Muscle of back (tissue), 13 donors: ENCODE data around the gene MITF. TPM values are rescaled to one million over a fixed set of nuclear protein-coding genes. Genes with fewer than 3 reads are reported as not detected.

Experiments used
- DNase-seq, 3 donors: peaks; one replicate each; pipeline versions ENCODE4 v3.0.0 to v3.0.0-alpha.2; 2013
- long read RNA-seq, 9 donors: transcript quantifications; one replicate each; lab custom pipeline, GENCODE V29; 2026
- polyA plus RNA-seq, 10 donors: library from polyadenylated mRNA; unstranded; fragments of 120-200 nt; gene quantifications; one replicate each; pipeline ENCODE4 v1.2.1, GENCODE V29; 2013; ENCODE audit not compliant: insufficient read length in 10 of 10

Gene MITF, protein sequence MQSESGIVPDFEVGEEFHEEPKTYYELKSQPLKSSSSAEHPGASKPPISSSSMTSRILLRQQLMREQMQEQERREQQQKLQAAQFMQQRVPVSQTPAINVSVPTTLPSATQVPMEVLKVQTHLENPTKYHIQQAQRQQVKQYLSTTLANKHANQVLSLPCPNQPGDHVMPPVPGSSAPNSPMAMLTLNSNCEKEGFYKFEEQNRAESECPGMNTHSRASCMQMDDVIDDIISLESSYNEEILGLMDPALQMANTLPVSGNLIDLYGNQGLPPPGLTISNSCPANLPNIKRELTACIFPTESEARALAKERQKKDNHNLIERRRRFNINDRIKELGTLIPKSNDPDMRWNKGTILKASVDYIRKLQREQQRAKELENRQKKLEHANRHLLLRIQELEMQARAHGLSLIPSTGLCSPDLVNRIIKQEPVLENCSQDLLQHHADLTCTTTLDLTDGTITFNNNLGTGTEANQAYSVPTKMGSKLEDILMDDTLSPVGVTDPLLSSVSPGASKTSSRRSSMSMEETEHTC
- polyA plus RNA-seq = 10 to 100 TPM in 1 of 10 donors, 1 to 10 TPM in 9; 4.2 to 14.9 (median 6.2) TPM
- long read RNA-seq, donor 1, full-length matches to known transcripts = 1 of 1 reads
- long read RNA-seq, donor 1, partial matches to known transcripts = 0 of 1 reads
- long read RNA-seq, donor 1, other reads (novel, unspliced or antisense) = 0 of 1 reads
- long read RNA-seq, donor 2, full-length matches to known transcripts = 1 of 1 reads
- long read RNA-seq, donor 2, partial matches to known transcripts = 0 of 1 reads
- long read RNA-seq, donor 2, other reads (novel, unspliced or antisense) = 0 of 1 reads
- long read RNA-seq, donor 3 = 0 reads
- long read RNA-seq, donor 4 = 0 reads
- long read RNA-seq, donor 5 = 0 reads
- long read RNA-seq, donor 6, full-length matches to known transcripts = 4 of 4 reads
- long read RNA-seq, donor 6, partial matches to known transcripts = 0 of 4 reads
- long read RNA-seq, donor 6, other reads (novel, unspliced or antisense) = 0 of 4 reads
- long read RNA-seq, donor 7, full-length matches to known transcripts = 1 of 1 reads
- long read RNA-seq, donor 7, partial matches to known transcripts = 0 of 1 reads
- long read RNA-seq, donor 7, other reads (novel, unspliced or antisense) = 0 of 1 reads
- long read RNA-seq, donor 8 = 0 reads
- long read RNA-seq, donor 9 = 0 reads

DNA sequence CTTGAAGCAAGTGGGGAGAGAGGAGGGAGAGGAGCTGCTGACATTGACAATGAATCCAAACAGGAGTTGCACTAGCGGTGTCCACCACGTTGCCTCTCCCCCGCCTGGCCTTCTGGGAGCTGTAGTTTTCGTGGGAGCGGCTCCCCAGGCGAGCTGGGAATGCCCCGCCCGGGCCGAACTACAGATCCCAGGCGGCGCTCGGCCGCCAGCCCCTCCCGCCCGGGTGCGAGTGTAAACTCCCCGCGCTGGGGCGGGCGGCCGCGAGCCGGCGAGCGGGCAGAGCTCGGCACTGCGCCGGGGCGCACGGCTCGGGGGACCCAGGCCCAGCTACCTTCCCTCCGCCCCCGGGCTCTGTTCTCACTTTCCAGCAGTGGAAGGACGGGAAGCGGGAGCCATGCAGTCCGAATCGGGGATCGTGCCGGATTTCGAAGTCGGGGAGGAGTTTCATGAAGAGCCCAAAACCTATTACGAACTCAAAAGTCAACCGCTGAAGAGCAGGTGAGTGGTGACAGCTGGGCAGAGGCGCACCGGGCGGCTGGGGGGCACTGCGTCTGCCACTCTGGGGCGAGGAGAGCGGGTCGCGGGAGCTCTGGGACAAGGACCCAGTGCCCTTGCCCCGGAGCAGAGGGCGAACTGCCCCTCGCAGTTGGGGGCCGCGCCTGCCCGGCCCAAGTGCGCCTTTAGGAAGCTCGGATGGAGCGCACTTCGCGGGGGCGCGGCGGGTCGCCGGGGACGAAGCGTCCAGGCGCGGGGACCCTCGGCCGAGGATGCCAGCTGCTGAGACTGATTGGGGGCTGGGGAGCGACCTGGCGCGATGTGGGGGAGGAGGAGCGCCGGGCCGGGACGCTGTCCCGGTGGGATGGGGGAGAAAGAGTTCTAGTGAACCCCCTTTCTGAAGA is at the start of gene MITF:
TSS of gene MITF (plus strand) at position 261 of the 899 bp plus-strand sequence. CDS start at position 395, 134 bp downstream.
- DNase-seq = peak; percentile 92 to 97 (median 95)

DNA sequence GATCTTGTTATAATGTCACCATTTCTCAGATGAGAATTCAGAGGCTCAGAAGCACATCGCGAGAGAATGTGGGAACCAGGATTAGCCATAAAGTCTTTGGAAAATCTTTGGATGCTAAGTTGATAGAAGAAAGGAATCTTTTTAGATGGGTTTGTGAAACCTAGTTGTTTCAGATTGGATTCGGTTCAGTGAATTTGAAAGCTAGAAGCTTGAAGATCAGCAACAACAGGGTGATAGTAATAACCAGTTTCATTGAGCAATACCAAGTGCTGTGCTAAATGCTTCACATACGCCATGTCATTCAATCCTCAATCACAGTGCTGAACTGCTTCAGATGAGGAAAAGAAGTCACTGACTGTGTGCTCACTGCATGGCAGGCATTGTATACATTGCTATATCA is 47.4 kb upstream of the MITF start:
- no peak for DNase-seq

DNA sequence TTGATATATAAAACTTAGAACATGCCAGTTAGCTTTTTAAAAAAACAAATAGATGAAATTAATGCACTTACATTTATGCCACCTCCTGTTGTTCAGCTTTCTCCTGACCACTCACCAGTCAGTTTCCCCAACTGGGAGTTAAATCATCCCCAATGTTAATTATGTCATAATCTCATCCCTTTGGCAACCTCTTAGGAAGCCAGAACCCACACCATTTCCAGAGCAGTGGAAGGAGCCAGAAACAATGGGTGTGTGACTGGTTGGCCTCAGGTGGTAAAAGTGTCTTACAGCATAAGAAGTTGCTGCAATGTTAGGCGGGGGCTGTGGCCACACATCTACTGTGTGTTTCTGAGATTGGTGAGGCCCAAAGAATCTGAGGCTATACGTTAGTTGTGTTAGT is 46.5 kb upstream of the MITF start:
- DNase-seq = no peak

DNA sequence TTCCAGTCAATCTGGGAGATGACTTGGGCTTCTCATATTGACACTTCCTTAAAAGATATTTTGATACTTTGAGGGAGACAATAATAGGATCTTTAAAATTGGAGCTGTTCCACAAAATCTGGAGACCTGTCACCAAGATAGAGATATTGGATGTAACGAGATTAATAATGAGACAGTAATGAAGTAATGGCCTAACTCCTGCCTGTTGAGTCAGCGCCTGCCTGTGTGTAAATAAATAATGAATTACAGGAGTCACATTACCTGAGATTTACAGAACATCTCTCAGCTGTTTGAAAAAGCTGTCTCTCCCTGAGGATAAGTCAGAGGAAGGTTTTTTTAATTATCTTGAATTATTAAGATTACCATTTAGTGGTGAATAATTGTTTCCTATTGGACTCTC is 43.8 kb upstream of the MITF start:
- no peak for DNase-seq

DNA sequence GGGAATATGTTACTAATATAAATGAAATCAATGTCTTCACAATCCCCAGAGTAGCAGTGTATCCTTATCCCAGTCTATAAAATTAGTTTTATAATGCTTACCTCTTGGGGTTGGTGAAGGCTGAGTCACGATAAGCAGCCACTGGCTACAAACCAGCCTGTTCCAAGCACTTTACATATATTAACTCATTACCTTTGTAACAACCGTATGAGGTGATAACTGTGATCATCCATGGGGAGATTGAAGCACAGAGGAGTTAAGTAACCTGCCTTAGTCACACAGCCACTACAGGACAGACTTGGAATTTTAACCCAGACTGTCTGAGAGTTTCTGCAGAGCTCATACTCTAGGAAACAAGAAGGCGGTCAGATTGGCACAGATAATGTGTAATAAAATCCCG is 43.3 kb upstream of the MITF start:
- DNase-seq = no peak

DNA sequence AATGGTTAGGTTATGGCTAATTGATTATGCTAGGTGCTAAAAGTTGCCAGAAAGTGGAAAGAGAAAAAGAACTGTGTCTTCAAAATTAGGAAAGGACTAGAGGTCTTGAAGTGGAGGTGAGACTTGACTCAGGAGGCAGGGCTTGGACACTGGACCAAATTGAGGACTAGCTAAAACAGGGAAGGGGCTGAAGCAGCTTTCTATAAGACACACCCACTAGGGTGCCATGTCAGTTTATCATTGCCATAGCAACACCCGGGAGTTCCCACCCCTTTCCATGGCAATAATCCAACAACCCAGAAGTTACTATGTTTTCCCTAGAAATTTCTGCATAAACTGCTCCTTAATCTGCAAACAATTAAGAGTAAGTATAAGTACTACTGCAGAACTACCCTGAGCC is 42.9 kb upstream of the MITF start:
- no peak for DNase-seq

DNA sequence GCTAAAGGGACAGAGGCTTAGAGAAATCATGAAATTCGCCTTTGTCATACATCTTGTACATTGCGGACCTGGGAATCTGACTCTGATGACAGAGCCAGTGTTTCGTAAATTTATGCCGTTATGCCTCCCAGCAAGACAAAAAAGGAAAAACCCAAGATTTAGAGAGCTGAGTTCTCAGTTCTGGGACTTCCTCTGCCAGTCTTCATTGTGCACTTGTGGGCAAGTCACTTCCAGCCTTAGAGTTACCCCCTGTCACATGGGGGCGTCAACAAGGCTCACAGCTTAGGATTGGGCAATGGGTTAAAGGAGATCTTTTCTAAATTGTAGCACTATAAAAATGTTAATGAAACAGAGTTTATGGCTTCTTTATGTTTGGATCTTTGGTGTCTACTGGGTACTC is 41.9 kb upstream of the MITF start:
- DNase-seq = no peak

DNA sequence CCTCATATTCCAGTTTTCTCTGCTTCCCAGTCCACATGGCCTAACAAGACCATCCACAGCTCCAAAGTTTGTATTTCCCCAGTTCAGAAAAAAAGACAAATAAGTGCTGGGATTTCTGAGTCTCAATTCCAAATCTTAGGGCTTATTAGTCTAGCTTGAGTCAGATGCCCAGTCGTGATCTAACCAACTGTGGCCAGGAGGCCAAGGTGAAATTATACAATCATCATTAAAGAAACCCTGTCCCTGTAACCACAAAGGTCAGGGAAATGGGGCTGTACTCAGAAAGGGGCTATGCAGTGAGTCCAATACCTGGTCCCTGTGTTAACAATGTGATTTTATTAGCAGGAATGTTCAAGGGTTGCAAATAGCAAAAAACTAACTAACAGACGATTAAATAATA is 40.5 kb upstream of the MITF start:
- DNase-seq = no peak

DNA sequence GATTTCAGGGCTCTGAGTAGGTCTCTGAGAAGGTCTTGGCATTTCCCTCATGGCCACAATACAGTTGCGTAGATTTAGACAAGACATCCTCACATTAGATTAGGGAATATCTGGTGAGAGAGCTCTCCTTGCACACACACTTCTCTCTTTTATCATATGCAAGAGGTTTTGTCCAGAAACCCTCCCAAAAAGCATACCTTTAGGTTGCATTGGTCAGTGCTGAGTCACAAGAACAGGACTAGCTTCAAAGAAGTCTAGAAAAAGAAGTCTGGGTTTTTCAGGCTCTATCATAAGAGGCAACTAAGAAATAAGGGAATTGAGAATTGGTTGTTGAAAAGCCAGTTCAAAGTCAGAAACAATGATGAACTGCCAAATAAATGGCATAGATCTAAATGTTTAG is 40.1 kb upstream of the MITF start:
- no peak for DNase-seq

DNA sequence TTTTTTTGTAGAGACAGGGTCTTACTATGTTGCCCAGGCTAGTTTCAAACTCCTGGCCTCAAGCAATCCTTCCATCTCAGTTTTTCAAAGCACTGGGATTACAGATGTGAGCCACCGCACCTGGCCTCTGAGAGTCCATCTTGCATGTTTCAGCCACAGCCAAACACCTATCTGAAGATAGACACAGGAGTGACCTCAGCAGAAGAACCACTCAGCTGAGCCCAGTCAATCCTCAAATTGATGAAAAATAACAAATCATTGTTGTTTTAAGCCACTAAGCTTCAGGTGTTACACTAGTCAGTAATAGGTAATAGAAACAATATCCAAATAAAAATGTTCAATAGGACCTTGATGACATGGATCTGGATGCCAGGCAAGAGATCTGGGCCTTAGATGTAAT is 38.3 kb upstream of the MITF start:
- no peak for DNase-seq

DNA sequence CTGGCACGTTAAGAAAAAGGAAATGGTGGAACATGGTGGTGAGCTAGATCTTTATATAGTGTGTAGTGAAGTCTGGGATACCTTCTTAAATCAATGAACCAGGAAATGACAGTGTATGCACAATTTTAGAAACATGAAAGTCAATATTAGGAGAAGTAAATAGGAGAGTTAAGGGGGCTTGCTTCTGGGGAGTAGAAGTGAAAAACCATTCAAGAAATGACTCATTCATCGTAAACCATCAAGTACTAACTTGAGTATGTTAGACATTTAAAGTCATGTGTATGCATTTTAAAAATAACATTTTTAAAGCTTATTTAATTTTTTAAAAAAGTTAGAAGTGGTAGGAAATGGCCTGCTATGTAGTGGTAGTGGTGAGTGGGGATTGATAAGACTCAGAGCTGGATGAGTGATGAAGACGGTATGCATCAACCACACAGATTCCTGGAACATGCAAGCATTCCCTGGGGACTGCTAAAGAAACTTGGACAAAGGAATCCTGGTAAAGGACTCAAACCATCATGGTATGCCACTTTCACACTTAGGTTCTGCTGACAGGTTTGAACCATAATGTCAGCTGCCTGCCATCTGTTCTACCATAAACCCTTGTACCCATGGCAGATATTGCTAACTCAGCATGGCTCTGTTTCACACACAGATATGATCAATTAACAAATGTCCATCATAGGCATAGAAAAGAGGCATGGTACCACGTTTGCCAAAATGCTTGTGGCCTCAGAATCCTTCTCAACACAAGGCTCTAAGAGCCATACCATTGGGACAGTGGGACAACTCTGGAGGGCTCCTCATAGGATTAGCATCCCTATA is 28.9 kb upstream of the MITF start:
- peak in 1 of 3 donors; percentile 69 for DNase-seq

DNA sequence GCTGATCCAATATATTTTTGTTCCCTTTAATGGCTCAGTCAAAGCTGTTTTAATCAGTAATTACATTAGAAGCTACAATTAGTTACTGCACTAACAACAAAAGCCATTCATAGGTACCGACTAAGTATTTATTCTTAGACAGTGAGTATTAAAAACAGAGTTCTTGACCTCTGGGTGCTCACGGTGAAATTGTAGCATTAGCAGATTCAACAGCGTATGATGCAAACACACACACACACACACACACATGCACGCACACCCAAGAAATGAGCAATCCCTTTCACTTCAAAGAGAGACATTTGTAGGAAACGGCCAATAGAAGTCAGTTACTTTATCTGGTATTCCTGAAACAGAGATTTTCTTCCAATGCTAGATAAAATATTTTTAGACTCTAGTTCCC is 27.0 kb upstream of the MITF start:
- DNase-seq = no peak

DNA sequence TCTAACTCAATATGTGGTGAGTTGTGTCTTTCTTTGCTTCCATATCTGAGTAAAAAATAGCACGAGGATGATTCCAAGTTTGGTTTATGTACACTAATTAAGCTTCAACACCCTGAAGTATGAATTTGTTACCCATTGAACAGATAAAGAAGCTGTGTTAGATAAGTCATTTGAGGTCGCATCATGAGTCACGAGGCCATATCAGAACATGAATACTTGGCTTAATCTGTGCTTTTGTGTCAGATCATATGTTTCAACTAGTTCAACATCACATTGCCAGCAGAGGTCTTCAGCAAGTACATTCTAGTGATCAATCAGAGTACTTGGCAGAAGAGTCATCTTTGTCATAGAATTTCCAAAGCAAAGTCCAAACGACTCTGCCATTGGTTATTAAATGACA is 26.3 kb upstream of the MITF start:
- DNase-seq = peak in 2 of 3 donors; percentile 13 to 15

DNA sequence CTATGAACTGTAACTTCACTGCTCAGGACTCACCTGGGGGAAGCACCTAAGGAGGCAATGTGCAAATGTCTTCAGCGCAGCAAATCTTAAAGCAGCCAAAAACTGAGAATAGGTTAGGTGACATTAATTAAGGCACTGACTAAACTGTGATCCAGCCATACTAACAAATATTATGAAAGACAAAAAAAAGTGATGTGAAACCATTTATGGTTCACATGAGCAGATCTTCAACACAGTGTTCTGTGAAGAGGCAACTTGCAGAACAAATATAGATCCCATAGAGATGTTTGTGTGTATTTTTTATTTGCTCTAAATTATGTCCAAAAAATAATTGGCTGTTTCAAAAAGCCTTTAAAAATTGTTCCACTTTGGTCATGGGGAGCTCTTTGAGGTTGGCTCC is 24.1 kb upstream of the MITF start:
- no peak for DNase-seq

DNA sequence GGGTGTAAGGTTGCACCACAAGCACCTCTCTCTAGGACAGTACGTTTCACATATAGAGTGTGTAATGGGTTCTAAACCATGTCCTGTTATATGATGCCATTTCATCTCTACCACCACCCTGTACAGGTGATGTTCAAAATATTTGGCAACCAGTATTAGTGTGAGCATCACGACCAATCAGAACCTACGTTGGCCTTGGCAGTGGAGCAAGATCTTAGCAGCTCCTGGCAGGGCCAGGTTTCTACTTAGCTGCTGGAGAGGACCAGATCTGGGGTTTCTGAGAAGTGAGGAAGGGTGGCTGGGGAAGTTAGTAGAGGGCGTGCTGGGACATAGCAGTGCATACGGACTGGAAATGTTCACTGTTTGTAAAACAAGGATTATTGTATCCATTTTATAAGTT is 23.1 kb upstream of the MITF start:
- no peak for DNase-seq

DNA sequence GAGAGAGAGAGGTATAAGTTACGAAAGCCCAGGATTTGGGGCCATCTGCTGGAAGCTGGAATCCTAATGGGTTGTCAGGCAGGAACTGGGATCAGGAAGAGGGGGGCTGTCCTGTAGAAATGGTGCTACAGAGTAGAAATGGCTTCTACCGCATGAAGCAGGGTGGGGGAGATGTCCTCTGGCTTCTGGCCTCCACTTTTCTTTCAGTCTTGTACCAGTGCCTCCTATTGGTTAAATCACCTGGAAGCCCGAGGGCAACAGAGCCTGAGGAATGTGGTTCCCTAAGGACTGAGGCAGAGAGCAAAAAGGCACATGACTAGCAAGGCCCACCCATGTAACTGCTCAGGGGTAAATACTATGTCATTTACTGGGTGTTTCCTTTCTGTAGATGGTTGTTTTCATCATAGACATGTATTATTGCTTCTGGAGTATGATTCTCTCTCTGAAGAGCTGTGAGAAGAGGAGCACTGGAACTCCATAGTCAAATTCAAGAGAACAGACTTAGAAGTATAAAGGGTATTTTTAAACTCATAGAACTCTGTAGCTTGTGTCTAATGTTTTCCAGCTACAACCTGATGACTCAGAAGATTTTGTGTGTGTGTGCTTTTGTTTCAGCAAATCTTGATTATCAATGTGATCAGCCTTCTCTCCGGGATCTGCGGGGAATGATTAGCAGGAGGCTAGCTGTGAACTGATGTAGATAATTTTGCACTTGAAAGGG is 20.2 kb upstream of the MITF start:
- DNase-seq = no peak

DNA sequence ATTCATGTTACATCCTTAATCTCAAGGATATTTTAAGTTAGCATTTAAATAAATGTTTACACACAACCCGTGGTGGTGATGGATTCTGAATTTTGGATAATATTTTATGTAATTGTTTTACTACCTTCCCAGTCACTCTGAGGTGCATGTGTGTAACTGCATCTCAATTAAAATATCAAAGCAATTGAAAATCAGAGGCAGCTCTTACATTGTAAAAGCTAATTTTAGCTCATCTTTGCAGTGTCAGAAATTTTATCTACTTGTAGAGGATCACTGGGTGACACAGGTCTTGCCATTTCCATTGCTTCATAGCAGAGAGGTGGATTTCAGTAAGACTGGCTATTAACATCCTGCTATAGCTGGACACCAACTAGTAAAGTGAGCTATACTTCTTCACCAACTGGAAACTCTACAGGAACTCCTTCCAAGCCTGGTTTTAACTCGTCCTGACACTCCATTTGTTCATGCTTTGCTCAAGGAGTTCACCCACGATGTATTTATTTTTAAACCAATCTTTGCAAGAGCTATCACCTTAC is 19.6 kb upstream of the MITF start:
- DNase-seq = no peak

DNA sequence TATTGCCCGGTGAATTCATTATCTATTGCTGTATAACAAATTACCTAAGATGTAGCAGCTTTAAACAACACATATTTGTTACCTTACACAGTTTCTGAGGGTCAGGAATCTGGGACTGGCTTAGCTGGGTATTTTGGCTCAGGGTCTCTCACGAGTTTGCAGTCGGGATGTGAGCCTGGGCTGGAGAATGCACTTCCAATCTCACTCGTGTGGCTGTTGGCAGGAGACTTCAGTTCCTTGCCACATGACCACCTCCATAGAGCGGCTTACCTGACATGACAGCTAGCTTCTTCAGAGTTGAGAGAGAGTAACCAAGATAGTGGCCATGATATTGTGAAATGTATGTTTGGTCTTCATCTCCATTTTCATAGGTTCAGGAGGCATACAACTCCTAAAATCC is 18.4 kb upstream of the MITF start:
- DNase-seq = no peak

DNA sequence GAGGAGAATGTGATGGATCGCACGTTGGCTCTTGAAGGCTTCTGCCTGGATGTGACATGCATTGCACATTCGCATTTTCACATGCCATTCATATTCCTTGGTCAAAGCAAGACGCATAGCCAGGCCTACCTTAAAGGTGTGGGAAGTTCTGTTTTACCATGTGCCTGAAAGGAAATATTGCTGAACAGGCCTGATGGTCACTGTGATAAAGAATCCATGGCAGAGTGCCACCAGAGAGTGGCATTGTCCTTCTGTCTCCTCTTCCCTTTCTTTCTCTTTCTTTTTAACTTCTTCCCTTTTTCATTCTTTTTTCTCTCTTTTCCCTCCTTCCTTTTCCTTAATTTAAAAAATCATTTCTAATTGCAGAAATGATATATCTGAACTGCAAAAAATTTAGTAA is 15.9 kb upstream of the MITF start:
- DNase-seq = no peak
